HS-27A (cell line): ENCODE data around the gene GRM7.

Experiments used
- DNase-seq: peaks from one replicate; pipeline ENCODE4 v3.0.0-alpha.2; 2012; ENCODE audit warnings: low read depth, missing footprints

The GRM7 gene

GRCh38 chr3:7658294-7658693, 797.4 kb downstream of the GRM7 start:
- DNase-seq: no peak

GRCh38 chr3:7659079-7659478, 798.2 kb downstream of the GRM7 start:
- DNase-seq: no peak

GRCh38 chr3:7663771-7664170, 802.9 kb downstream of the GRM7 start:
- DNase-seq: no peak

GRCh38 chr3:7667774-7668173, 806.9 kb downstream of the GRM7 start:
- DNase-seq: no peak

GRCh38 chr3:7669641-7670040, 808.7 kb downstream of the GRM7 start:
- DNase-seq: no peak

GRCh38 chr3:7678521-7678920, 817.6 kb downstream of the GRM7 start:
- DNase-seq: no peak

GRCh38 chr3:7682822-7683229, 821.9 kb downstream of the GRM7 start:
- no peak for DNase-seq

- no peak for DNase-seq
Measured at GRCh38 chr3:7683426-7683825, 822.5 kb downstream of the GRM7 start.

- DNase-seq: no peak
Measured at GRCh38 chr3:7684182-7684715, 823.3 kb downstream of the GRM7 start.

- DNase-seq: no peak
Measured at GRCh38 chr3:7687428-7688147, 826.7 kb downstream of the GRM7 start.

- DNase-seq: no peak
Measured at GRCh38 chr3:7692866-7693265, 832.0 kb downstream of the GRM7 start.

GRCh38 chr3:7693976-7694375, 833.1 kb downstream of the GRM7 start:
- no peak for DNase-seq

GRCh38 chr3:7695049-7695448, 834.1 kb downstream of the GRM7 start:
- no peak for DNase-seq

GRCh38 chr3:7696320-7696719, 835.4 kb downstream of the GRM7 start:
- no peak for DNase-seq

GRCh38 chr3:7697548-7697947, 836.6 kb downstream of the GRM7 start:
- no peak for DNase-seq

- DNase-seq: no peak
Measured at GRCh38 chr3:7700539-7700938, 839.6 kb downstream of the GRM7 start.

- no peak for DNase-seq
Measured at GRCh38 chr3:7700977-7701376, 840.1 kb downstream of the GRM7 start.

GRCh38 chr3:7707187-7707586, 846.3 kb downstream of the GRM7 start:
- no peak for DNase-seq

GRCh38 chr3:7709376-7710082, 848.6 kb downstream of the GRM7 start:
- no peak for DNase-seq

- DNase-seq: no peak
Measured at GRCh38 chr3:7710284-7710683, 849.4 kb downstream of the GRM7 start.

- no peak for DNase-seq
Measured at GRCh38 chr3:7713724-7714123, 852.8 kb downstream of the GRM7 start.

- no peak for DNase-seq
Measured at GRCh38 chr3:7720649-7721297, 859.9 kb downstream of the GRM7 start.

- DNase-seq: no peak
Measured at GRCh38 chr3:7721869-7722268, 861.0 kb downstream of the GRM7 start.
